Thoracic aorta (tissue), 2 donors: ENCODE results near the gene ACSF2. TPM values are rescaled to one million over a fixed set of nuclear protein-coding genes. Genes with fewer than 3 reads are reported as not detected.

Source experiments
- ATAC-seq: fragments of 150-250 bp; one replicate; pipeline ENCODE4 v1.8.0; 2017; ENCODE audit warnings: low read depth; ENCODE audit not compliant: insufficient number of reproducible peaks, low FRiP score
- DNase-seq: peaks from one replicate; pipeline ENCODE4 v3.0.0-alpha.2; 2020; ENCODE audit warnings: low spot score
- H3K27ac ChIP-seq, 2 donors: fragments of 200-600 bp; sonication (generic); 1 replicate in 1 of 2; 2 replicates in 1 of 2; pipeline ENCODE4 v1.5.1; 2016; ENCODE audit warnings: mild to moderate bottlenecking in 2 of 2, moderate library complexity in 2 of 2
- H3K27me3 ChIP-seq: fragments of 200-600 bp; sonication (generic); replicated peaks from 2 replicates; pipeline ENCODE4 v1.6.0; 2016; ENCODE audit warnings: mild to moderate bottlenecking; ENCODE audit not compliant: insufficient read depth
- H3K36me3 ChIP-seq: fragments of 200-600 bp; sonication (generic); one replicate; pipeline ENCODE4 v1.5.1; 2016
- H3K4me1 ChIP-seq, 2 donors: fragments of 200-600 bp; sonication (generic); 1 replicate in 1 of 2; 2 replicates in 1 of 2; pipeline versions ENCODE4 v1.5.1 to v1.6.0; 2016; ENCODE audit warnings: low read depth in 2 of 2, mild to moderate bottlenecking in 1 of 2; ENCODE audit not compliant: control insufficient read depth in 1 of 2
- H3K4me3 ChIP-seq: fragments of 200-600 bp; sonication (generic); 2 replicates; pipeline ENCODE4 v1.5.1; 2016; ENCODE audit warnings: mild to moderate bottlenecking
- H3K9me3 ChIP-seq: fragments of 200-600 bp; sonication (generic); 2 replicates; pipeline ENCODE4 v1.5.1; 2016
- CTCF ChIP-seq: fragments of 200-600 bp; sonication (generic); IDR thresholded peaks from one replicate; pipeline ENCODE4 v1.5.1; 2019; ENCODE audit warnings: antibody characterized with exemption
- total RNA-seq, 2 donors: library from RNA; depleted of rRNA; stranded (reverse); fragments of >200 nt; gene quantifications; one replicate each; pipeline versions ENCODE4 v1.1.0 to v1.2.3, GENCODE V29; 2016

ACSF2 gene
- total RNA-seq, 2 donors from 2014 or later, result 11.1 to 41.6 TPM

- Histone ChIP-seq H3K27ac (no peak overlapping the region), H3K9me3 (no peaks in the 10 kb centered on the region), H3K4me3 (no peak overlapping the region), H3K36me3 (no peaks in the 10 kb centered on the region), H3K4me1 (no peaks in the 10 kb centered on the region), H3K27me3 (no peaks in the 10 kb centered on the region)
- DNase-seq (no peak), ATAC-seq (no peak)
- no peak for TF ChIP-seq CTCF
These were observed 89.1 kb downstream of the ACSF2 start for GRCh38 chr17:50514936-50515702.

DNA sequence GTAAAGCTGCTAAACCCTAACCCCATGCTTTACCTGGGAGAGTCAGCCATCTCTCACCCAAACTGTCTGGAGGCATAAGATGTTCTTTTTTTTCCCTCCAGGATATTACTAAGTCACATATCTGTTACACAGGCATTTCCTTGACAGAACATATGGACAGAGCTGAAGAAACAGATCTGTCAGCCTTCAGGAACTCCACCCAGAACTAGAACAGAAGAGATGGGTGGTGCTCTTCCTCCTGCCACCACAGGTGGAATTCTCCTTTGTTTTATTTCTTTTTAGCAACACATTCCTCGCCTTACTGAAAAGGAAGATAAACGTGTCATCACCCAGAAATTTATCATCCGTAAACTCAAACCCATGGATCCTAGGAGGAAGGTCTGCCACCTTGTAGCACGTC is 91.0 kb downstream of the ACSF2 start:
- DNase-seq (no peak), ATAC-seq (no peak)
- TF ChIP-seq CTCF, result no peak
- H3K4me3 ChIP-seq, result no peak overlapping the region
- no peaks in the 10 kb centered on the region for H3K9me3 ChIP-seq
- H3K27me3 ChIP-seq, result no peaks in the 10 kb centered on the region
- H3K36me3 ChIP-seq, result no peaks in the 10 kb centered on the region
- no peak overlapping the region for H3K27ac ChIP-seq
- H3K4me1 ChIP-seq, result no peaks in the 10 kb centered on the region

GRCh38 chr17:50517504-50518383 is 91.7 kb downstream of the ACSF2 start:
- DNase-seq (no peak), ATAC-seq (no peak)
- Histone ChIP-seq H3K4me1 (no peaks in the 10 kb centered on the region), H3K27ac (no peak overlapping the region), H3K27me3 (no peaks in the 10 kb centered on the region), H3K36me3 (no peaks in the 10 kb centered on the region), H3K9me3 (no peaks in the 10 kb centered on the region), H3K4me3 (no peak overlapping the region)
- TF ChIP-seq CTCF, result no peak

DNA sequence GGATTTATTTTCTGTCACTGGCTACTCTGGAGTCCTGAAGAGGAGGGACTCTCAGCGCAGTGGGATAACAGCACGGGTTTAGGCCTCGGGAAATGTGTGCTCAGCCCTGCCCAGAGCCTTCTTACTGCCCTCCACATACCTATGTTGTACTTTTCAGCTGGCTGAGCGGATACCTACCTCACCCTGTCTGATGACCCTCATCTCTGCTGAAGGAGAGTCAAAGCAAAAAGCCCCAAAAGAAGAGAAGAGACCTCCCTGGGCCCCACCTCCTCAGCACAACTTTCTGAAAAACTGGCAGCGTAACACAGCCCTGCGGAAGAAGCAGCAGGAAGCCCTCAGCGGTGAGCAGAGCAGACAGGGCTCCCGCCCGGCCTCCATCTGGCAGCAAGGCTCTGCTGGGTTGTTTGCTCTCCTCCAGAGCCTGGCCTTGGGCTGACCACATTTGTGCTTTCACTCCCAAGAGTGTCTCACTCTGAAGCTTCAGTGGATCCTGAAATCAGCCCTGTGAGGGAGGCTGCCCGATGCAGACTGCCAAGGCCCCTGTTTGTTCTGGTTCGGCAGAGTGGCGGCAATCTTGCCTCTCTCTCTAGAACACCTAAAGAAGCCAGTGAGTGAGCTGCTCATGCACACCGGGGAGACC is 92.5 kb downstream of the ACSF2 start:
- H3K9me3 ChIP-seq, result no peaks in the 10 kb centered on the region
- H3K4me1 ChIP-seq, result no peaks in the 10 kb centered on the region
- H3K36me3 ChIP-seq, result no peaks in the 10 kb centered on the region
- H3K4me3 ChIP-seq, result no peak overlapping the region
- DNase-seq (no peak), ATAC-seq (no peak)
- no peaks in the 10 kb centered on the region for H3K27me3 ChIP-seq
- TF ChIP-seq CTCF, result no peak
- no peak overlapping the region for H3K27ac ChIP-seq
